CD4-positive, alpha-beta T cell treated with Interleukin-15 for 4 hours (primary cell): Measurements from ENCODE around the gene ADAM12.
"Not testable (repeated sequence)": the region's sequence is repeated elsewhere in the genome, so short reads cannot be mapped to it uniquely, and the experiment has no call there.

Source experiments
- DNase-seq: peaks from one replicate; pipeline ENCODE4 v3.0.0-alpha.2; 2020; ENCODE audit warnings: low spot score

Gene ADAM12

DNA sequence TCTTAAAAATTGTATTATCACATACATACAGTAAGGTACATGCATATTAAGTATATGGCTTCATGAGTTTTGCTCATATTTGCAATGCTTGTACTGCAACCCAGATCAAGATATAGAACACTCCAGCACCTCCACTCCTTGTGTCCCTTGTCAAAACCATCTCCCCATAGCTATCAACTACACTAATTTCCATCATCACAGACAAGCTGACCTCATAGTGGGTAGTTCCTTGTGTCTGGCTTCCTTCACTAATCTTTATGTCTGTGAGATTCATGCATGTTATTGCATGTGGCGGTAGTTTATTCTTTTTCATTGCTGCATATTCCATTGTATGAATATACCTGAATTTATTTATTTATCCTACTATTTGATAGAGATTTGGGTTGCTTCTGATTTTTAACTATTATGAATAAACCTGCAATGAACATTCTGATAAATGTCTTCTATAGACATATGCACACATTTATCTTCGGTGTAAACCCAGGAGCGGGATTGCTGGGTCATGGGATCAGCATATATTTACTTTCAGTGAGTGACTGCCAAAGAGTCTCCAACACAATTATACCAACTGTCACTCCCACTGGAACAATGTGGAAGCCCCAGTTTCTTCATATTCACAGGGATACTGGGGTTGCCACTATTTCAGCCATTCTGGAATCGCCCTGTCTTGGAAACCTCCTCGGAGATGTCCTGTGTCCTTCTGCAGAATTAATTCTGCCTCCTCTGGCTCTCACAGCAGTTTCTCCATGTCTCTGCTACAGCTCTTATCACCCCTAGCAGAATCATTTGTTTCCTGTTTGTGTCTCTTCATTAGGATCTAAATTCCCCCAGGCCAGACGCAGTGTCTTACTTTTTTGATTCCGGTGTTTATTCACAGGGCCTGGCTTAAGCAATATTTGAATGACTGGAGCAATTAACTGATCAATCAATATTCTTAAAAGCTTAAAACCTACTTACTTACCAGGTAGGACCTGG is 14.7 kb upstream of the ADAM12 start:
- DNase-seq = no peak

- DNase-seq = no peak
Measured at GRCh38 chr10:126400641-126401040, 12.4 kb upstream of the ADAM12 start.

DNA sequence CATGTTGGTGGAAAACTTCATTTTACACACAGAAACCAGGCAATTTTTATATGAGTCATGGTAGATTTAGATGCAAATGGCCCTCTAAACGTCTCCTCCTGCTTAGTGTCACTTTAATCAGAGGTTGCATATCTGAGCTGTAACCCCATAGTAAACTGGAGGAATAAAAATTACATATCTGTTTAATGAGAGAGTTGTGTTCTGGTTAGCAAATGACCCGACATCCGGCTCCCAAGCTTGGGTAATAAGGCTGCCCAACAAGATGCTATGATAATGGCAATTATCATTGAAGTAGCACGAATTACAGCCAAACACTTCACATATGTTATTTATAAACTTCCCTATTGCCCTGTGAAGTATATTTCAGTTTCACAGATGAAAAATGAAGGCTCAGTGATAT is 10.6 kb upstream of the ADAM12 start:
- no peak for DNase-seq

GRCh38 chr10:126398383-126398743 is 10.1 kb upstream of the ADAM12 start:
- DNase-seq = no peak

GRCh38 chr10:126397640-126398382 is 9.5 kb upstream of the ADAM12 start:
- no peak for DNase-seq

DNA sequence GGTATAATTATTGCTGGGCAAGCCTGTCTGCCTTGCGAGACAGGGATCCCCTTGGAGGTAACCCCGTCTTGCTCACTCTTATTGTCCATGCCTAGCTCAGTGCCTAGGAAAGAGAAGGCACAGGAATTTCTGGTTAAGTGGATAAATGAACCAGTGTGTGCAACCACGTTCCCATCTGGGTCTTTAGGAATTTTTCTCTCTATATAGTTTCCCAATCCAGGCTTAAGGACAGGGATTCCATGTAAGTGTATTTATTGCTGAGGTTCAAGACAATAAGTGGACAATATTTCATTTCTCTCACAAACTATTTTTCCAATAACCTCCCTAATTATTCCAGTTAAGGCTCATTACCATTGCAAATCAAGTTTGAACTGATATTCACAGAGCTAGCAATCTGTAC is 8.9 kb upstream of the ADAM12 start:
- DNase-seq = no peak

DNA sequence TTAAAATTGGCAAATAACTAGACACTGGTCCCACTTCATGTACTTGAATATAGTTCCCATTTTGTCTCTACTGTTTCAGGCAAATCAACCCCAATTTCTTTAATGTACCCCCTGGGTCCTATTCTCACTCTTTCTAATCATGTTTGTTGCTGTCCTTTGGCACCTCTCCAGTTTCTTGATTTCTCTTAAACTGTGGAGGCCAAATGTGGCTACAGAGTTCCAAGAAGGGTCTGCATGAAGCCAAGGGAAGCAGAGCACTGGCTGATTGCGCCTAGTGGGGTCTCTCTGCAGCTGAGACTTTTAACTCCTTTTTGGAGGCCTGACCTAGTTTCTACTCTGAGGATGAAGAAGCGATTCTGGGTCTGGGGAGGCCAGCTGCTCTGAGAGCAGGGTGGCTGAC is 6.7 kb upstream of the ADAM12 start:
- DNase-seq = no peak

DNA sequence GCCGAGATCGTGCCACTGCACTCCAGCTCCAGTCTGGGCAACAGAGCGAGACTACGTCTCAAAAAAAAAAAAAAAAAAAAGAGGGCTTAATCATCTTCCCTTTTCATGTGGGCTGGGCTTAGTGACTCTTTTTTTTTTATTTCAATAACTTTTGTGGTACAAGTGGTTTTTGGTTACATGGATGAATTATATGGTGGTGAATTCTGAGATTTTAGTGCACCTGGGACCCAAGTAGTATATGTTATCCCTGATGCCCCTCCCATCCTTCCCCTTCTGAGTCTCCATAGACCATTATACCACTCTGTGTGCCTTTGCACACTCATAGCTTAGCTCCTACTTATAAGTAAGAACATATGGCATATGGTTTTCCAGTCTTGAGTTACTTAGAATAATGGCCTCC is 4.8 kb upstream of the ADAM12 start:
- DNase-seq = no peak

DNA sequence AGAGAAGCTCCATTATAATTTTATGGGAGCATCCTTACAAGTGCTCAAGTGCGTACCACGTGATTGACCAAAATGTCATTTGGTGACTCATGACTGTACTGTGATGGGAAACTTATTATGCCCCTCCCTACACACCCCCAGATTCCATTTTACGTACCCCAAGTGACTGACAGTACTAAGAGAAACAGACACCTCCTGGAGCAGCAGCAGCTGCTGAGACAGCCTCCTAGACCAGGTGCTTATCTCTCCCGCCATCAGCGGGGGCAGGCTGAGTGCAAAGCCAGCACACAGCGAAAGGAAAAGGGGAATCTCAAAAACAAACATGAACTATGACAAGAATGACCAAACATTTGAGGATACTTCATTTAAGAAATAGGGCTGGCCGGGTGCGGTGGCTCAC is 4.2 kb upstream of the ADAM12 start:
- no peak for DNase-seq

DNA sequence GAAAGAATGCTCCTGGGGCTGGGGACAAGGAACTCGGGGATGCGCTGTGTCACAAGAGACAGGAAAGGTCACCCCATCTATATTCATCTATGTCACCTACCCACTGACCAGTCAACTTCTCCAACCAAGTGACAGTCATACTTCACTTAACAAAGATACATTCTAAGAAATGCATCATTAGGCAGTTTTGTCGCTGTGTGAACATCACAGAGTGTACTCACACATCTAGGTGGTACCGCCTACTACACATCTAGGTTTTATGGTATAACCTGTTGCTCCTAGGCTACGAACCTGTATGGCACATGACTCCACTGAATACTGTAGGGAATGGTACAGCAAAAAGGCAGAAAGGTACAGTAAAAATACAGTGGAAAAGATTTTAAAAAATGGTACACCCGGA is 3.8 kb upstream of the ADAM12 start:
- no peak for DNase-seq

- no peak for DNase-seq
Measured at GRCh38 chr10:126391192-126391885, 3.1 kb upstream of the ADAM12 start.

GRCh38 chr10:126390324-126390723 is 2.0 kb upstream of the ADAM12 start:
- no peak for DNase-seq

- peak; percentile 12 for DNase-seq
Measured at GRCh38 chr10:126387041-126387921, 996 bp downstream of the ADAM12 start.

GRCh38 chr10:126384269-126384873 is 3.9 kb downstream of the ADAM12 start:
- no peak for DNase-seq

DNA sequence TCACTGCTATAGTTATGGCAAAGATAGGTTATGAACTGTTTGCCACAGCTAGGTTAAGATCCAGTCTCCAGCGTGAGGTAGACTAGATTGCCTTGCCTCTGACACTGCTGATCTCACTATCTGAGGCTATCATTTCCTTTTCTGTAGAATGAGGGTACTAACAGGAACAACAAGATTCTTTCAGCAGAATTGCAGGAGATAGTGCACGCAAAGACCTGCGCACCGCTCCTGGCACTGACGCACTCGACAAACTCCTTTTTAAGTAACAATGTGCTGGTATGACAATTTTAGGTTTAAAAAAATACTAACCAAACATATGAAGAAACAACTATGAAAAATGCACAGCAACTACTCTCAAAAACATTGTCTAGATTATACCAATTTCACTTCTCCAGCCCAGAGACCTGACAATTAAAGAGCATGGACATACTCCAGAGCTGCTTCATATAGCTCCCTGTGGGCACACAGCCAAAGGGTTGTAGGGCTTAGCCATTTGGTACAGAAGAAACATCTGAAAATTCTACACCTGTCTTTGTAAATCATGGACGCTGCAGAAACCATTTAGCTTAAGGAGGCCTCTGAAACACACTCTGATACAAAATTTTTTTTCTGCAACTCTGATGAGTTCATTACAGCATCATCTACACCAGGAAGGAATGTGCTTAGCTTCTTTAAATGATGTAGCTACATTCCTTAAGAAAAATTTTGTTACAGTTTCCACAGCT is 7.8 kb downstream of the ADAM12 start:
- no peak for DNase-seq

DNA sequence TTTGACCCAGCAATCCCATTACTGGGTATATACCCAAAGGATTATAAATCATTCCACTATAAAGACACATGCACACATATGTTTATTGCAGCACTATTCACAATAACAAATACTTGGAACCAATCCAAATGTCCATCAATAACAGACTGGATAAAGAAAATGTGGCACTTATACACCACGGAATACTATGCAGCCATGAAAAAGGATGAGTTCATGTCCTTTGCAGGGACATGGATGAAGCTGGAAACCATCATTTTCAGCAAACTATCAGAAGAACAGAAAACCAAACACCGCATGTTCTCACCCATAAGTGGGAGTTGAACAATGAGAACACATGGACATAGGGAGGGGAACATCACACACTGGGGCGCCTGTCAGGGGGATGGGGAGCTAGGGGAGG is 9.1 kb downstream of the ADAM12 start:
- not testable (repeated sequence) for DNase-seq

DNA sequence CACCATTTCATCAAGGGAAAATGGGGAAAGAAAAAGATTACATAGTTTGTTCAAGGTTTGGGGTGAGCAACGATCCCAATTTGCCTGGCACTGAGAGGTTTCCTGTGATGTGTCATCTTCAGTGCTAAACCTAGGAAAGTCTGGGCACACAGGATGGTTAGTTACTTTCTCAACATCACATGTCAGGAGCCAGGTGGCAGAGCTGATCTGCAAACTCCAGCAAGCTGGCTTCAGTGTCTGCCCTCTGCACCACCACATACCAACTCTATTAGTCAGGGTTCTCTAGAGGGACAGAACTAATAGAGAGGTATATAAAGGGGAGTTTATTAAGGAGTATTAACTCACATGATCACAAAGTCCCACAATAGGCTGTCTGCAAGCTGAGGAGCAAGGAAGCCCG is 11.3 kb downstream of the ADAM12 start:
- no peak for DNase-seq

- DNase-seq = no peak
Measured at GRCh38 chr10:126375926-126376554, 12.2 kb downstream of the ADAM12 start.

DNA sequence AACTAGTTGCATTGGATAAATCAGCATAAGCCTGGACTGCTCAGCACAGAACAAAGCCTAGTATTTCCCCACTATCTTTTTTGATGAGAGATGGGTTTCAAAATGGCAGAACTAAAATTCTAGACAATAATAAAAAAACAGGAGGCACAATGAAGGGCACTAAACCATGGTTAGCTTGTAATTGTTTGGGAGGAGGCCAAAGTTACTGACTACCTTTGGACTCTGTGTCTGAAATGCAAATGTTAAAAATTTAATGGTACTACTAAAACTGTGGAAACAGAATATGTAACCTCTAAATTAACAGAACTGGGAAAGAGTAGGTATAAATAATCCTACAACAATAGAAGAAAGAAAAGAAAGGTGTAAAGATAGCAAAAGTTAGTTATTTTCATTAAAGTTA is 13.0 kb downstream of the ADAM12 start:
- DNase-seq = no peak

- no peak for DNase-seq
Measured at GRCh38 chr10:126374435-126374834, 13.8 kb downstream of the ADAM12 start.
